Choroid plexus epithelial cell (primary cell): ENCODE measurements around the gene TEX10.

Source experiments
- DNase-seq: peaks from one replicate; pipeline ENCODE4 v3.0.0-alpha.2; 2010; ENCODE audit warnings: low read depth
- H3K4me3 ChIP-seq: 2 replicates; pipeline ENCODE4 v1.5.1; 2011; ENCODE audit warnings: low read depth, mild to moderate bottlenecking, control low read depth, low read length, moderate library complexity
- TF ChIP-seq, protein P1 (sequence below): conservative IDR thresholded peaks from 2 replicates; pipeline ENCODE4 v1.5.1; 2011; ENCODE audit warnings: low read depth, mild to moderate bottlenecking, control low read depth, inconsistent platforms, low read length, moderate library complexity

The TEX10 gene

DNA sequence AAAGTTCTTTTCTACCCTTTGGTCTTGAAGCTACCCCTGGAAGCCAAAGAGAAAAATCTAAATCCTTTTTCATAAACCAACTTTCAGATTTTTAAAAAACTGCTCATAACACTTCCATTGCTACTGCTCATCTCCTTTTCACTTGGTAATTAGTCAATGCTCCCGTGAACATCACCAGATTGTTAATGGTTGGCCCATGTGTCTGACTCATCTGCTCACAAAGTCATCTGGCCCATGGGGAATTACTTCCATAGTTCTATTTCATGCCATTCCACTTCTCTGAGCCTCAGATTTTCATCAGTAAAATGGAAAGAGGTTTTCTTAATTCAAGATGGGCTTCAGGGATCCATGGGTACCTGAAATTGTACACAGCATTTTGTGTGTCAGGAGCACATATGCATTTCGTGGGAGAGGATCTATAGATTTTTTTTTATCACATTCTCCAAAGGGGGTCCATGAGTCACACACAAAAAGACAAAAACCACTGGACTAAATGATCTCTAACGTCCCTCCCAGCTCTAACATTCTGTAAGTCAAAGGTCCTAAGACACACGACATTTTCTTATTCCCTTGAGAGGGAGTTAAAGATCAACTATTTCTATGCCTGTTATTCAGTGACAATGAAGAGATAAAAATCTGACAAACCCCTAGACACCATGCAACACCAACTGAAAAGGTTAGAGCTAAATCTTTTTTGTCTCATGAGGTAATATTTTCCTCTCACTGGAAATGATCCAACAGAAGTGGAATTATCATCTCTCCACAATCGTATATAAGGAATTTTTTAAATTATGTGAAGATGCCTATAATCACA is 75.4 kb downstream of the TEX10 start:
- H3K4me3 ChIP-seq = no peak overlapping the region
- DNase-seq = peak; percentile 68
- TF ChIP-seq, protein P1, sequence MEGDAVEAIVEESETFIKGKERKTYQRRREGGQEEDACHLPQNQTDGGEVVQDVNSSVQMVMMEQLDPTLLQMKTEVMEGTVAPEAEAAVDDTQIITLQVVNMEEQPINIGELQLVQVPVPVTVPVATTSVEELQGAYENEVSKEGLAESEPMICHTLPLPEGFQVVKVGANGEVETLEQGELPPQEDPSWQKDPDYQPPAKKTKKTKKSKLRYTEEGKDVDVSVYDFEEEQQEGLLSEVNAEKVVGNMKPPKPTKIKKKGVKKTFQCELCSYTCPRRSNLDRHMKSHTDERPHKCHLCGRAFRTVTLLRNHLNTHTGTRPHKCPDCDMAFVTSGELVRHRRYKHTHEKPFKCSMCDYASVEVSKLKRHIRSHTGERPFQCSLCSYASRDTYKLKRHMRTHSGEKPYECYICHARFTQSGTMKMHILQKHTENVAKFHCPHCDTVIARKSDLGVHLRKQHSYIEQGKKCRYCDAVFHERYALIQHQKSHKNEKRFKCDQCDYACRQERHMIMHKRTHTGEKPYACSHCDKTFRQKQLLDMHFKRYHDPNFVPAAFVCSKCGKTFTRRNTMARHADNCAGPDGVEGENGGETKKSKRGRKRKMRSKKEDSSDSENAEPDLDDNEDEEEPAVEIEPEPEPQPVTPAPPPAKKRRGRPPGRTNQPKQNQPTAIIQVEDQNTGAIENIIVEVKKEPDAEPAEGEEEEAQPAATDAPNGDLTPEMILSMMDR = no peak

DNA sequence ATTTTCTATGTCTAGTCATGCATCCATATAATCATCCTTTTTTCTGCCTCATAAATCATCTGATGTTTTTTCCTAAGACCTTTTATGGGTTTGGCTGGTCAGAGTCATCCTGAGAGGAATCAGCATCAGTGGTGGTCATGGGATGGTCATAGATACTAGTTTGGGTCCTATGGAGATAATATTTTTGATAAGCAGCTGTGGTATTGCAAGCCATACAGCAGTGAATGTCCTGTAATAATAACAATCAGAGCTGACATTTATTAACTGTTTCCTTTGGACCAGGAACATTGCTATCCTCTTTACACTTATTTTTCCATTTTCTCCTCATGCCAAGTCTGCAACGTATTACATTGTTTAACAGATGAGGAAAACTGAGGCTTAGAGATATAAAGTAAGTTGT is 83.1 kb downstream of the TEX10 start:
- TF ChIP-seq, protein P1 = no peak
- H3K4me3 ChIP-seq = no peak overlapping the region
- DNase-seq = no peak

DNA sequence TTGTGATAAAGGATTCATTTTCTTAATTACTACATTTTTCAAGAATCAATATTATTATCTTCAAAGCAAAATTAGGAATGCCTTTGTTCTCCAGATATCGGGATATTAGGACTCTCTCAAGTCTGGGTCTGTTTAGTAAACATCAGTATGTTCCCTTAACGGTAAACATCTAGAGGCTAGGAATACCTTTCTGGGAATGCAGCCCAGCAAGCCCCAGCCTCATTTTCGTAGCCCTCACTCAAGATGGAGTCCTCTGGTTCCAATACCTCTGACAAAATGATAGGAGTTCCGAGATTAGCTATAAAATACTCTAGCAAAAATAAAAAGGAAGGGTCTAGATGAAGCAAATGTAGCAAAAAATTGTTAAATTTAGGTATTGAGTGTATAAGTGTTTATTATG is 84.5 kb downstream of the TEX10 start:
- H3K4me3 ChIP-seq = no peak overlapping the region
- no peak for DNase-seq
- TF ChIP-seq, protein P1 = no peak

DNA sequence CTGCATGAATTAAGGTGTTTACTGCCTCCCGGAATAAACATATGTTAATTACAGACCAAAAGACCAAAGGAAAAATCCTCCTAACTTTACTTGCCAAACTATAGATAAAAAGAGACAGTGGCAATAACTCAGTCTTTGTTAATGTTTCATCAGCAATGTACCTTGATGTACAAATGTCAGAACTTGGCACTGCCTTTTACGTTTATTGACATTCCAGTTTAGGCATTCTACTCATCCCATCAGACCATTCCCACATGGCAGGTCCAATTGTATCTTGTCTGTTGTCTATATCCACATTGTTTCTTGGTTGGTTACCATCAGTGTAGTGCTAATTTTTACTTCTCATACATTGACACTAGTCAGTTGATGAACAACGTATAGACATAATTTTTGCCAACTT is 85.5 kb downstream of the TEX10 start:
- TF ChIP-seq, protein P1 = no peak
- no peak for DNase-seq
- no peak overlapping the region for H3K4me3 ChIP-seq
